ENCODE results near the gene APOBEC3H.

Gene APOBEC3H

DNA sequence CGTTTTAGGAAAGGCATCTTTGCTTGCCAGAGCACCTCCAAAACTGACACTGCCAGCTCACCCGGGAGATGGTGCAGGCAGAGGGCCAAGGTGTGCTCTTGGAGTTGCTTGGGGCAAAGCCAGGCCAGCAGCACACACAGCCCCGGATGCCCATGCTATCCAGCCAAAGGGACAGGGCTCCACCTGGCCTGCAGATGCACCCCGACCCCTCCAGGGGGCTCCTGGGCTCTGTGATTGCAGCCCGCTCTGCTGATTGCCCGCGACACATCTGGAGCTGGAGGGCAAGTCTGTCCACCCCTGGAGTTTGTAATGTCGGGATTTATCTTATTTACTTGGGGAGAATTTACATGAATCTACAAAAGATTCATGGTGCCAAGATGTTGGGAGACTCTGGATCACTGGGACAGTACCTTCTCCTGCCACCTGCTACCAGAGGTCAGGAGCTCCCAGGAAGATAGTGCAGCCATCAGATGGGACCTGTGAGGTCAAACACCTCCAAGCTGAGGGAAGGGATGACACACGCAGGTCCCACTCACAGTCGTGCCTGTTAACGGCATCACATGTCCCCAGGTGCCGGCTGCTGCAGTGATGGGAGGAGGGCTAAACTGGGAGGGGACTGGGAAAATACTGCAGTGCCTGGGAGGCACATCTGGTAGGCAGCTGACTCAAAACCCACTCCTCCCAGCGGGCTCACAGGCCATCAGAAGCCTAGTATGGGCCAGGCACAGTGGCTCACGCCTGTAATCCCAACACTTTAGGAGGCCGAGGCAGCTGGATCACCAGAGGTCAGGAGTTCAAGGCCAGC, 38.2 kb downstream of the APOBEC3H start:
- peak in 1 of 2 donors; percentile 40 for DNase-seq
- intact Hi-C loops (cut with DNase I; ENCODE audit: low total_unique reads) = no loop called here
- TF ChIP-seq, protein P1, sequence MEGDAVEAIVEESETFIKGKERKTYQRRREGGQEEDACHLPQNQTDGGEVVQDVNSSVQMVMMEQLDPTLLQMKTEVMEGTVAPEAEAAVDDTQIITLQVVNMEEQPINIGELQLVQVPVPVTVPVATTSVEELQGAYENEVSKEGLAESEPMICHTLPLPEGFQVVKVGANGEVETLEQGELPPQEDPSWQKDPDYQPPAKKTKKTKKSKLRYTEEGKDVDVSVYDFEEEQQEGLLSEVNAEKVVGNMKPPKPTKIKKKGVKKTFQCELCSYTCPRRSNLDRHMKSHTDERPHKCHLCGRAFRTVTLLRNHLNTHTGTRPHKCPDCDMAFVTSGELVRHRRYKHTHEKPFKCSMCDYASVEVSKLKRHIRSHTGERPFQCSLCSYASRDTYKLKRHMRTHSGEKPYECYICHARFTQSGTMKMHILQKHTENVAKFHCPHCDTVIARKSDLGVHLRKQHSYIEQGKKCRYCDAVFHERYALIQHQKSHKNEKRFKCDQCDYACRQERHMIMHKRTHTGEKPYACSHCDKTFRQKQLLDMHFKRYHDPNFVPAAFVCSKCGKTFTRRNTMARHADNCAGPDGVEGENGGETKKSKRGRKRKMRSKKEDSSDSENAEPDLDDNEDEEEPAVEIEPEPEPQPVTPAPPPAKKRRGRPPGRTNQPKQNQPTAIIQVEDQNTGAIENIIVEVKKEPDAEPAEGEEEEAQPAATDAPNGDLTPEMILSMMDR (IDR thresholded peaks at IDR 0.05) = no peak

DNA sequence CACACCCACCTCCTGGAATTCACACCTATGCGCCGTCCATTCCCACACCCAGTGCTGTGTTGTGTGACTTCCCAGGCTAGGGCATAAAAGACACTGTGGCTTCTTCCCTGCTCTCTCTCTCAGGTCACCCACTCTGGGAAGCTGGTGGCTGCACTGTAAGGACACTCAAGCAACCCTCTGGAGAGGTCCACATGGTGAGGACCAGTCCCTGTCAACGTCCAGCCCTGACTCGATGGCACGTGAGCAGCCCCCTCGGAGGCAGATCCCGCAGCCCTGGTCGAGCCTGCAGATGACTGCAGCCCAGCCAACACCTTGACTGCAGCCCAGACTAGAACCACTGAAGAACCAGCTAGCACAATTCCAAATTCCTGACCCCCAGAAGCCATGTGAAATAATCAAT, 39.3 kb downstream of the APOBEC3H start:
- H3K9me3 ChIP-seq = no peaks in the 10 kb centered on the region
- TF ChIP-seq, protein P1 (IDR thresholded peaks at IDR 0.05) = no peak
- peak in 1 of 2 donors; percentile 58 for DNase-seq
- no peak overlapping the region for H3K4me3 ChIP-seq
- intact Hi-C loops (cut with DNase I; ENCODE audit: low total_unique reads) = no loop called here
- H3K36me3 ChIP-seq = peaks cover 51 to 92% (median 78%) of the 10 kb centered on the region in 3 donors
- H3K27me3 ChIP-seq = no peaks in the 10 kb centered on the region
- H3K4me1 ChIP-seq = peaks cover 0 to 16% (median 5%) of the 10 kb centered on the region in 4 donors
- H3K27ac ChIP-seq = no peak overlapping the region

More for the DNA sequence above, 38.2 kb downstream of the APOBEC3H start:
- H3K4me3 ChIP-seq = no peak overlapping the region
- no peaks in the 10 kb centered on the region for H3K9me3 ChIP-seq
- peaks cover 52 to 92% (median 80%) of the 10 kb centered on the region in 3 donors for H3K36me3 ChIP-seq
- H3K27ac ChIP-seq = no peak overlapping the region
- H3K4me1 ChIP-seq = peaks cover 0 to 9% (median 4%) of the 10 kb centered on the region in 4 donors
- H3K27me3 ChIP-seq = no peaks in the 10 kb centered on the region

DNA sequence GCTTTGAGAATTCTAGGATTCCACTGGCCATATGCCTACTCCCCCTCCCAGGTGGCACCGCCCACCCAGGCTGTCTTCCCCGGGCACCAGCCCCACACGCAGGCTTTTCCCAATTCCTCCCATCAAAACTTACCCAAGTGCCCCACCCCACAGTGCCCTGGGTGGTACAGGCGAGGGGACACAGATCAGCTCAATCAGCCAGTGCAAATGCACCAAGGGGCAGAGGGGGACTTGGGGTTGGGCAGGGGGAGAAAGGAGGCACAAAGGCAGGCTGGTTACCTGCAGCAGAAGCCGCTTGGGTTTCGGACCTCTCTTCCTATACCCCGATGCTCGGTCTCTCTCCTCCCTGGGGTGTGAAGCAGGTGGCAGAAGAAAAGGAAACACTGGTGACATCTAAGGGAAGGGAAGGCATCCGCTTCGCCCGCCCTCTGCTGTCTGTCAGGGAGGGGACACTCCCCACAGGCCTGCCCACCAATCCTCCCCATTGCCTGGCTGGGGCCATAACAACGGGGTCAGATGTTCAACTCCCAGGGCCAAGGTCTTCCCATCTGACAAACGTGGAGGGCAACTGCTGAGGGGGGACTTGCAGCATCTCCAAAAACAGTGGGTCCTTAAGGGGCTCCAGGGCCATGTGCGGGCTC, 41.4 kb downstream of the APOBEC3H start:
- Histone ChIP-seq H3K27ac (no peak overlapping the region), H3K27me3 (no peaks in the 10 kb centered on the region), H3K9me3 (no peaks in the 10 kb centered on the region), H3K4me3 (no peak overlapping the region), H3K4me1 (peaks cover 0 to 23% (median 9%) of the 10 kb centered on the region in 4 donors), H3K36me3 (peaks cover 29 to 72% (median 58%) of the 10 kb centered on the region in 3 donors)
- no peak for DNase-seq
- intact Hi-C loops (cut with DNase I; ENCODE audit: low total_unique reads) = no loop called here
- TF ChIP-seq, protein P1 (IDR thresholded peaks at IDR 0.05) = no peak

DNA sequence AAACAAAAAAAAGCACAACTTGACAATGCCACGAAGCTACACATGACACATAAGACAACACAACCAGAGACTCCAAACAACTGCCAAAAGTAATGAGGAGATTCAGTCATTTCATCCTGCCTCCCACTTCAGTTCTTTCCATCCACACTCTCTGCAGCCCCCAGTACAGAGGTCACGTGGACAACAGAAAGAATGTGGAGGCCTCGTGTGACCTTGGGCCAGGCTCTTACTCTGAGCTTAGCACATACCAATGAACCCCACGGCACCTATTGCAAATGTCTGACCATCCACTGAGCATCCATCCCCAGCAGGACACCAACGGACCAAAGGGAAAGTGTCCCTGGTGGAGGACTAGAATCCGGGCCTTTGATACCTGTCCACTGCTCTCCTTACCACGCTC, 42.9 kb downstream of the APOBEC3H start:
- intact Hi-C loops (cut with DNase I; ENCODE audit: low total_unique reads) = no loop called here
- DNase-seq = no peak
- peaks cover 19 to 57% (median 44%) of the 10 kb centered on the region in 3 donors for H3K36me3 ChIP-seq

DNA sequence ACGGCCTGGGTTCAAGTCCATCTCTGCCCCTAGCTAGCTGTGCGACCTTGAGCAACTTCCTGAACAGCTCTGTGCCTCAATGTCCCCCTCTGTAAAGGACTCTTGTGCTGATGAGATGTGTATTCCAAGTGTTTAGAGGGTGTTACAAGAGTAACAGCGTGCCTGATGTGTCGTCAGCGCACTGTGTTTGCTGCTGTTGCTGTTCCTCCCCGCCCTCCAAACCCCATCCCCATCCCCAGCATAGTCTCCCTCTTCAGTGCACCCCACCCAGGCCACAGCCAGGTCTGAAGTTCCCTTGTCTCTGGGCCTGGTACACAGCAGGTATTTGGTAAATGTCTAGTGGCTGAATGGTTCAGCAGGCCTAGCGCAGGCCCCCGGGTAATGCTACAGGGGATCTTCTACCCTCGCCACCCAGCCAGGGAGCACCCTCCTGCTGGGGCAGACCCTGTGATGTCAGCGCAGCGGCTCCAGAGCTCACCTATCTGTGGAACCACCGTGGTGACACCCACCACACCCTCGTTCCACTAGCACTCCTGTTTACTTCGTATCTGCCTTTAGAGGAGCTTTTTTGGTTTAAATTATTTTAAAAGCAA, 45.1 kb downstream of the APOBEC3H start:
- no peak overlapping the region for H3K27ac ChIP-seq
- intact Hi-C loops (cut with DNase I; ENCODE audit: low total_unique reads) = no loop called here
- H3K36me3 ChIP-seq = peaks cover 12 to 39% (median 28%) of the 10 kb centered on the region in 3 donors
- no peak overlapping the region for H3K4me3 ChIP-seq
- no peaks in the 10 kb centered on the region for H3K27me3 ChIP-seq
- H3K9me3 ChIP-seq = no peaks in the 10 kb centered on the region
- DNase-seq = no peak
- peaks cover 0 to 47% (median 31%) of the 10 kb centered on the region in 4 donors for H3K4me1 ChIP-seq
- TF ChIP-seq, protein P1 (IDR thresholded peaks at IDR 0.05) = no peak

More for the DNA sequence above, 42.9 kb downstream of the APOBEC3H start:
- H3K9me3 ChIP-seq = no peaks in the 10 kb centered on the region
- no peaks in the 10 kb centered on the region for H3K27me3 ChIP-seq
- H3K4me3 ChIP-seq = no peak overlapping the region
- TF ChIP-seq, protein P1 (IDR thresholded peaks at IDR 0.05) = no peak
- no peak overlapping the region for H3K27ac ChIP-seq
- H3K4me1 ChIP-seq = peaks cover 0 to 36% (median 21%) of the 10 kb centered on the region in 4 donors

Data from tibial artery (tissue), 4 donors.